GM13976 (cell line): ENCODE measurements around the gene GPHN.

Experiments
- DNase-seq: peaks from one replicate; pipeline ENCODE4 v3.0.0; 2012; ENCODE audit warnings: low spot score
- in situ Hi-C: fragments of 300-500 bp; cut with MboI; formaldehyde crosslinking; loops from one replicate; pipeline ENCODE4 v1.12.0; 2022; ENCODE audit warnings: low sequenced_read_pairs, mixed read lengths, inconsistent platforms; ENCODE audit not compliant: unreplicated experiment
- TF ChIP-seq, protein P1 (sequence below): IDR thresholded peaks from 2 replicates; pipeline ENCODE4 v1.5.1; 2012; ENCODE audit warnings: borderline replicate concordance, mild to moderate bottlenecking; ENCODE audit not compliant: insufficient read depth; ENCODE audit errors: extremely low read depth, missing control alignments, control extremely low read depth

GPHN gene

GRCh38 chr14:66884149-66884548, 376.2 kb downstream of the GPHN start:
- DNase-seq = no peak
- in situ Hi-C loops = no loop called here
- TF ChIP-seq, protein P1, sequence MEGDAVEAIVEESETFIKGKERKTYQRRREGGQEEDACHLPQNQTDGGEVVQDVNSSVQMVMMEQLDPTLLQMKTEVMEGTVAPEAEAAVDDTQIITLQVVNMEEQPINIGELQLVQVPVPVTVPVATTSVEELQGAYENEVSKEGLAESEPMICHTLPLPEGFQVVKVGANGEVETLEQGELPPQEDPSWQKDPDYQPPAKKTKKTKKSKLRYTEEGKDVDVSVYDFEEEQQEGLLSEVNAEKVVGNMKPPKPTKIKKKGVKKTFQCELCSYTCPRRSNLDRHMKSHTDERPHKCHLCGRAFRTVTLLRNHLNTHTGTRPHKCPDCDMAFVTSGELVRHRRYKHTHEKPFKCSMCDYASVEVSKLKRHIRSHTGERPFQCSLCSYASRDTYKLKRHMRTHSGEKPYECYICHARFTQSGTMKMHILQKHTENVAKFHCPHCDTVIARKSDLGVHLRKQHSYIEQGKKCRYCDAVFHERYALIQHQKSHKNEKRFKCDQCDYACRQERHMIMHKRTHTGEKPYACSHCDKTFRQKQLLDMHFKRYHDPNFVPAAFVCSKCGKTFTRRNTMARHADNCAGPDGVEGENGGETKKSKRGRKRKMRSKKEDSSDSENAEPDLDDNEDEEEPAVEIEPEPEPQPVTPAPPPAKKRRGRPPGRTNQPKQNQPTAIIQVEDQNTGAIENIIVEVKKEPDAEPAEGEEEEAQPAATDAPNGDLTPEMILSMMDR = no peak

GRCh38 chr14:66900719-66901118, 392.8 kb downstream of the GPHN start:
- in situ Hi-C loops = no loop called here

GRCh38 chr14:66910311-66910840, 402.4 kb downstream of the GPHN start:
- in situ Hi-C loops = no loop called here
- TF ChIP-seq, protein P1 = no peak
- DNase-seq = no peak

More at GRCh38 chr14:66900719-66901118, 392.8 kb downstream of the GPHN start:
- DNase-seq = no peak
- TF ChIP-seq, protein P1 = no peak

GRCh38 chr14:66916421-66916820, 408.5 kb downstream of the GPHN start:
- in situ Hi-C loops = no loop called here
- DNase-seq = no peak
- TF ChIP-seq, protein P1 = no peak

GRCh38 chr14:66918527-66918926, 410.6 kb downstream of the GPHN start:
- TF ChIP-seq, protein P1 = no peak
- no peak for DNase-seq
- in situ Hi-C loops = no loop called here

GRCh38 chr14:66920196-66920595, 412.2 kb downstream of the GPHN start:
- in situ Hi-C loops = no loop called here
- TF ChIP-seq, protein P1 = no peak
- DNase-seq = no peak
